CD4-positive, alpha-beta T cell treated with Interleukin-17A for 4 hours (primary cell): ENCODE measurements around the gene SHF.
"Not testable (repeated sequence)": the region's sequence is repeated elsewhere in the genome, so short reads cannot be mapped to it uniquely, and the experiment has no call there.

Source experiments
- DNase-seq: peaks from one replicate; pipeline ENCODE4 v3.0.0-alpha.2; 2020; ENCODE audit warnings: mixed read lengths

The SHF gene

GRCh38 chr15:45146405-45146804 is 41.4 kb downstream of the SHF start:
- no peak for DNase-seq

DNA sequence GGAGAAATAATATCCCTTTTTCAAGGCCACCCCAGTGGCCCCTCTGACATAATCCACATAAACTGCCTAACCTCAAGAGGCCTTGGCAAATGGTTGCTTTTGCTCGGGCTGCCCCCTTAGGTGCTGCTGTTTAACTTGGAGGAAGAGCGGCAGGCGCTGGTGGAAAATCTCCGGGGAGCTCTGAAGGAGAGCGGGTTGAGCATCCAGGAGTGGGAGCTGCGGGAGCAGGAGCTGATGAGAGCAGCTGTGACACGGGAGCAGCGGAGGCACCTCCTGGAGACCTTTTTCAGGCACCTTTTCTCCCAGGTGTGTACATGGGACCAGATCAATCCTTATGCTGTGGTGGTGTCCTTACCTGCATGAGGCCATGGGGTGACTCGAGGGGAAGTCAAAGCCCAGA is 43.0 kb downstream of the SHF start:
- DNase-seq, result no peak

- DNase-seq, result no peak
Measured at GRCh38 chr15:45143946-45144345, 43.8 kb downstream of the SHF start.

DNA sequence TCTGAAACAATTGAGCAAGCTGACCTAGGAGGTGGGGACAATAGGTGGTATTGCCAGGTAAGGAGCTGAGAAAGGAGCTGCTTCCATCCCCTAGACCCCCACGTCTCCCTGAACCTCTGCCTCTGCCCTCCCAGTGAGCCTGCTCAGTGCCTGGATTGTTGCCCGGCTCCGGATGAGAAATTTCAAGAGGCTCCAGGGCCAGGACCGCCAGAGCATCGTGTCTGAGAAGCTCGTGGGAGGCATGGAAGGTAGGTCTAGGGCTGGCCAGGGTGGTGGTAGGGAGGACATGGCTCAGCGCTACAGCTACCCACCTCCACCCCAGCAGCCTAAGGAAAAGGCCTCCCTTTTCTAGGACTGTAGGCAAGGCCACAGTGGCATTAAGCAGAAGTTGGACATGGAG is 44.7 kb downstream of the SHF start:
- no peak for DNase-seq

DNA sequence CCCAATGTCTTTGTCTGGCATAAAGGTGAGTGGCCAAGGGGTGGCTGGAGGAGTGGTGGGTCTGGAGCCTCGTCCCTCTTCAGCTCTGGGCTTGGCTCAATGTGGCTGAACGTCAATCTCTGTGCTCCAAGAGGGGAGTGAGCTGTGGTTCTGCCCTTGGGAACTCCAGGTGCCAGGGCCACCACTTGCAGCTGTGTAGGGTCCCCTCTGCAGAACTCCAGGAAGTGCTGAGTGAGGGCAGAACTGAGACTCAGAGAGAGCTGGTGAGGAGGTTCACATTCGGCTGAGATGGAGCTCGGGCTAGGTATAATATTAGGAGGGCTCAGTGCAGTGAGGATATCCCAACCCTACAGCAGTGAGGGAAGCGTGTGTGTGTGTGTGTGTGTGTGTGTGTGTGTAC is 46.4 kb downstream of the SHF start:
- DNase-seq, result no peak

DNA sequence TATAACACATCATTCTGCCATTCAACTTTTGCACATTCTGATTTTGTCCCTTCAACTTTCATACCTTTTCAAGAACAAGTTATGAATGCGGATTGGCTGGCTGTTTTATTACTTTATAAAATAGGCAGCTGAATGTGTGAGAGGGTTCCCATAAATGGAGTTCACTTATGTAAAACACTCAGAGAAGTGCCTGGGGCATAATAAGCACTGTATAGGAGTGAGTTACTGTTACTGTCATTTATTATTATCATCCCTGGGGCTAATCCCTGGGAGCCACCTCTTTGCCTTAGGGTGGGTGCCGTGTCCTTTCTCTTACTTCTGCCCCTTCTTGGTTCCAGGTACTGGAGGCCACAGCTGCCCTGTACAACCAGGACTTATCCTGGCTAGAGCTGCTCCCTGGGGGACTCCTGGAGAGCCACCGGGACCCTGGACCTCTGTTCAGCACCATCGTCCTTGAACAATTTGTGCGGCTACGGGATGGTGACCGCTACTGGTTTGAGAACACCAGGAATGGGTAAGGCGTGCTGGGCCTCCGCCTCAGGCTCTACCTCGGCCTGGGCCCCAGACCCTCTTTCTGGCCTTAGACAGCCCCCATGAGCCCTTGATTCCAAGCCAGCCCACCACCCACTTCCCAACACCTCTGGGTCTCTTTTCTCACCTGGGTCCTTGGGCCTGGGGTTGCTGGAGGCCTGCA is 47.1 kb downstream of the SHF start:
- no peak for DNase-seq

GRCh38 chr15:45139770-45140169 is 48.0 kb downstream of the SHF start:
- no peak for DNase-seq

- no peak for DNase-seq
Measured at GRCh38 chr15:45138814-45139765, 48.7 kb downstream of the SHF start.

DNA sequence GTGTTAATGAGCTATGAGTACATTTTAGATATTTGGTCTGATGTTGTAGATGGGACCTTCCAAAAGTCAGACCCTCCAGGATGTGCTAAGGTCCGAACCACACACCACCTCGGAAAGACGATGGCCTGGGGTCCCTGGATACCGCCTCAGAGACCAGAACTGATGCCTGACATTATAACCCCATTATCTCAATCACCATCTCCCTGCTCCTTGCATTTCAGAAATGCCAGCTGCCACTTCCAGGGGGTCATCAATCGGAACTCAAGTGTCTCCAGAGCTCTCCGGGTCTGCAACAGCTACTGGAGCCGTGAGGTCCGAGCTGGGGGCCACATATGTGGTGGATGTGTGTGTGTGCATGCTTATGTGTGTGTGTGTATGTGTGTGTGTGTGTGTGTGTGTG is 50.1 kb downstream of the SHF start:
- no peak for DNase-seq

GRCh38 chr15:45136378-45136764 is 51.4 kb downstream of the SHF start:
- DNase-seq, result peak; percentile 46

GRCh38 chr15:45135705-45136377 is 51.9 kb downstream of the SHF start:
- not testable (repeated sequence) for DNase-seq

- peak; percentile 44 for DNase-seq
Measured at GRCh38 chr15:45134682-45135604, 52.8 kb downstream of the SHF start.

GRCh38 chr15:45134046-45134445 is 53.7 kb downstream of the SHF start:
- DNase-seq, result no peak

- no peak for DNase-seq
Measured at GRCh38 chr15:45133561-45133920, 54.2 kb downstream of the SHF start.

GRCh38 chr15:45132844-45133560 is 54.8 kb downstream of the SHF start:
- no peak for DNase-seq

DNA sequence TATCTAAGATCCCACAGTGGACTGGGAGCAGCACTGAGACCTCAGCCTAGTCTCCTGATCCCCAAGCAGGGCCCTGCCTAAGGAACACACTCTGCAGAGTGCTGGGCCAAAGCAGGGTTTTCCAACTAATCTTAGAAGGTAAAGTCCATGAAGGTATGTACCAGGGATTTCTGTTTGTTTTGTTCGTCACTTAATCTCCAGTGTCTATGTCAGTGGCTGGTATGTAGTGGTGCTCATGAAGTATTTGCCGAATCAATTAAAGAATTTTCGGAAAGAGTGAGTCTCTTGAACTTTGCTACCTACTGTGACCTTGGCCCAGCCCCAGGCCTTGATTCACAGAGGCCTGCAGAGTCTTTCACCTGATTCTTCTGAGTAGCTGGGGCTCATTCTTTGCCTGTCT is 56.3 kb downstream of the SHF start:
- no peak for DNase-seq

DNA sequence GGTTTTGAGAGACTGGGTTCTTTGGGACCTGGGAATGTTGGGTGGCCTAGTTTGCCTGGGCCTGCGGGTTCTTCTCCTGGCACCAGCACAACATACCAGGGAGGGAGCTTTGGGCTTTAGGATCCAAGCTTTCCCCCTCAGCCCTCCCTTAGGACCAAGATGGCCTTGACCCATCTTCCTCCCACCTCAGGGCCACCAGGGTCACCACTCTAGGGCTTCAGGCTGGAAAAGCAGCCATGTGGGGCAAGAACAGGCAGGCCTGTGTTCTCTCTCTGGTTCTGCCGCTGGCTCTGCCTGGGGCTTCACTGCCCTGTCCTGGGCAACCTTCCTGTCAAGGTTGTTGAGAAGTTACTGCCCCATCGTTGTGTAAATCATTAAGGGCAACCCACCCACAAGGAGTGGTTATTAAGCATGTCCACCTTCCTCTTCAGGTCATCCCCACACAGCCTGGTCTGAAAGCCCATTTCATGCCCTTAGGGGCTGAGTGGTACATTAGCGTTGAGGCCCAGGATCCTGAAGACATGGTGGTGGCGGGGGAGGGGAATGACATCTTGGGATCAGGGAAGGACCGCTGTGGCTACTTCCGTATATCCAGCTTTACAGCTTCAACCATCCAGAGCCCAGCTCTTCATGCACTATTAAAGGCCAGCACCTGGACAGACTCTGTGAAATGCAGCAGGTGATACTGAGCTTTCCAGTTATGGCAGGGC is 57.3 kb downstream of the SHF start:
- DNase-seq, result no peak

- DNase-seq, result peak; percentile 48
Measured at GRCh38 chr15:45129651-45130129, 58.1 kb downstream of the SHF start, which contains the start of the genes DUOX1 and DUOXA1. Gene DUOX1, plus strand, starts transcription at chr15:45129994. Its CDS starts 1,973 bp downstream, at chr15:45131967. Gene DUOXA1, minus strand, starts transcription at chr15:45129879. Its CDS starts 6,865 bp downstream, at chr15:45123014.

DNA sequence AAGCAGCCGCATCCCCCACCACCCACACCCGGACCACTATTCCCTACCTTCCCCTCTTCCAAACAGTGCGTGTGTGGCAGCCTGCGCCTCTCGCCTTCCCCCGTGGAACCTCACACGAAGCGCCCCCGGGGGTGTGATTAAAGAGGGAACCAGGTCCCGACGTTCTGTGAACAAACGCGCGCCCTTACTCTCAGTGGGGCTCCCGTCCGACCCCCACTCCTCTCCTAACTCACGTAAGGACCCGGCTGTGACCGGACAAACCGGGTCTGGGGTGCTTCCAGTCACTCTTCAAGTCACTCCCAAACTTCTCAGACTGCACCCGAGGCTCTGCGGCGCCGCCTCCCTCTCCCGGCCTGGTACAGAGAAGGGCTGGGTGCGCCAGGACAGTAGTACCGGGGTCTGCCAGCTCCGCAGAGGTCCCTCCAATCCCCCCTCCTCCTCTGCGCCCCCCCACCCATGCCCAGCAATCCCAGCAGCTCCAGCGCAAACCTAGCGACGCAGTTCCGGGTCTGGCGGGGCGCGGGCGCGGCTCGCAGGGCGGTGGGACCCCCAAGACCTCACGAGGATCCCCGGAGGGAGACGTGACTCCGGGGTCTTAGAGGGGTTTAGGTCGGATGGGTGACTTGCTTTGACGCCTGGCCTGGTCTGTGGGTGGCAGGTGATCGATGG is 58.7 kb downstream of the SHF start:
- no peak for DNase-seq

- peak; percentile 63 for DNase-seq
Measured at GRCh38 chr15:45126535-45127158, 61.1 kb downstream of the SHF start.
